ENCODE measurements around the gene PLA2G4A. TPM values are rescaled to one million over a fixed set of nuclear protein-coding genes. Genes with fewer than 3 reads are reported as not detected.
A peak's percentile ranks its signal among the peaks of the same experiment; 100 is the strongest.

PLA2G4A gene
- total and polyA plus RNA-seq, 2 donors (not counting 3 experiments of a cell fraction or from before 2014, with no cell fraction given) = 8.2 to 13.3 TPM

GRCh38 chr1:186896211-186896610, 67.5 kb downstream of the PLA2G4A start:
- POLR2A ChIA-PET = interaction anchor here (0.7 kb wide), 1 partner anchor 18 kb away, joined by 4 read pairs; no protein-coding TSS in a partner anchor
- peak overlapping the region; percentile 7 for H2AFZ ChIP-seq (ENCODE audit: low read depth, low read length)
- dilution Hi-C loops (cut with MboI; ENCODE audit: extremely low pct_ligation_motif_present, low sequenced_read_pairs) = no loop called here

More at GRCh38 chr1:186896211-186896610, 67.5 kb downstream of the PLA2G4A start:
- Histone ChIP-seq H3K9ac (replicated peaks; ENCODE audit: extremely low read depth, insufficient read depth, low read length) (no peak overlapping the region), H3K36me3 (ENCODE audit: control insufficient read depth in 2 of 2, extremely low read depth in 1 of 2, insufficient read depth in 2 of 2, low read length in 2 of 2) (no peaks in the 10 kb centered on the region), H3K4me2 (ENCODE audit: insufficient read depth, low read length) (no peak overlapping the region), H3K27me3 (ENCODE audit: control insufficient read depth in 2 of 2, insufficient read depth in 2 of 2, low read length in 2 of 2) (no peaks in the 10 kb centered on the region), H3K9me3 (replicated peaks; ENCODE audit: control insufficient read depth, insufficient read depth, low read length) (no peaks in the 10 kb centered on the region), H3K4me3 (replicated peaks in 1 of 3; ENCODE audit: insufficient read depth in 1 of 3, low read depth in 1 of 3, low read length in 3 of 3) (no peak overlapping the region), H3K4me1 (ENCODE audit: control insufficient read depth, extremely low read depth, insufficient read depth, low read length) (peaks cover 5% of the 10 kb centered on the region), H3K9me1 (replicated peaks; ENCODE audit: control insufficient read depth, extremely low read depth, insufficient read depth, low read length) (no peaks in the 10 kb centered on the region), H3K27ac (ENCODE audit: insufficient read depth, low read depth, low read length) (no peak overlapping the region), H3K79me2 (ENCODE audit: control insufficient read depth, insufficient read depth, low read length) (no peaks in the 10 kb centered on the region), H4K20me1 (replicated peaks; ENCODE audit: control insufficient read depth, extremely low read depth, insufficient read depth, low read length) (no peaks in the 10 kb centered on the region)
- FAIRE-seq (peak; percentile 73), DNase-seq (ENCODE audit: low read depth, low spot score) (no peak)
- no peak for TF ChIP-seq MAX (IDR thresholded peaks at IDR 0.05; ENCODE audit: insufficient read depth, insufficient read length)
- no peak for TF ChIP-seq FOS (IDR thresholded peaks at IDR 0.05; ENCODE audit: borderline replicate concordance, insufficient read depth, low read length)
- no peak for TF ChIP-seq CTCF (IDR thresholded peaks at IDR 0.05; ENCODE audit: extremely low read depth in 1 of 2, insufficient read depth in 1 of 2, low read depth in 1 of 2, low read length in 2 of 2)
- TF ChIP-seq EZH2 (IDR thresholded peaks at IDR 0.05; ENCODE audit: borderline replicate concordance, low read depth, low read length, severe bottlenecking) = no peak
- no peak for TF ChIP-seq GATA2 (IDR thresholded peaks at IDR 0.05; ENCODE audit: insufficient read depth, insufficient read length, low read depth, low read length)
- no peak for TF ChIP-seq JUN (IDR thresholded peaks at IDR 0.05; ENCODE audit: borderline replicate concordance, insufficient read depth, insufficient read length, low read depth)
- TF ChIP-seq POLR2A (IDR thresholded peaks at IDR 0.05; ENCODE audit: low read depth, low read length) = no peak
- no peak for TF ChIP-seq POLR2AphosphoS5 (IDR thresholded peaks at IDR 0.05; ENCODE audit: insufficient read depth, low read depth, low read length)
- no peak for TF ChIP-seq MYC (IDR thresholded peaks at IDR 0.05; ENCODE audit: low read depth, low read length)
- CTCF ChIA-PET = no interaction called here
- intact Hi-C loops (cut with micrococcal nuclease) = no loop called here
- BruUV-seq (replicated peaks) = no TSS peak
